GM19023 (cell line): ENCODE results near the gene DGKD.
"Not testable (repeated sequence)": the region's sequence is repeated elsewhere in the genome, so short reads cannot be mapped to it uniquely, and the experiment has no call there.

Experiments used
- ATAC-seq: cut with Tn5 transposase; IDR thresholded peaks from one replicate; pipeline ENCODE4 v1.9.1; 2021; ENCODE audit warnings: mild to moderate bottlenecking, moderate library complexity; ENCODE audit not compliant: unreplicated experiment

DGKD gene

DNA sequence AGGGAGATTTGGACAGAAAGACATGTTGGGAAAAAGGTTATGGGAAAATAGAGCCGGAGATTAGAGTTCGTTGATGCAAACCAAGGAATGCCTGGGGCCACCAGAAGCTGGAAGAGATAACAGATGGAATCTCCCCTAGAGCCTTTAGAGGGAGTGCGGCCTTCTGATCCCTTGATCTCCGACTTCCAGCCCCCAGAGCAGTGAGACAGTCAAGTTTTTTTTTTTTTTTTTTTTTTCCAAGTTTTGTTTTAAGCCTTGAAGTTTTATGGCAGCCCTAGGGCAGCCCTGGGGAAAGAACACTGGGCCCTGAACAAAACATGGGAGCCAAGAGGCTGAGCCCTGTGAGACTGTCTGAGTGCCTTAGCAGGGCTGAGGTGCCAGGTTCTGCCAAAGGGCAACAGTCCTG is 6.5 kb downstream of the DGKD start:
- no peak for ATAC-seq

DNA sequence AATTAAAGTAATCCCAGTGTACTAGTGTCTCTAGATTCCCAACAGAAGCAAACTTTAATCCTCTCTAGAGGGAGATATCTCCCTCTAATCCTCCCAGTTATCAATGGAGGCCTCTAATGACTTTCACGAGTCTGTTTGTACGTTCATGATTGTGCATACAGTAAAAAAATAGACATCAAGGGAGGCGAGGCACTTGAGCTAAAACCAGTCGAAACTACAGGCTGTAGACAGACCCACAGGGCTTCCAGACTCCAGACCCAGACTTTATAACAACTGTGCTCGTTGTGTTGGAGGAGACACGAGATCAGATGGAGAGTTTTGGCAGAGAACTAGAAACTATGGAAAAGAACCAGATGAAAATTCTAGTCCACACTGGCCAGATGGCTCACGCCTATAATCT is 7.0 kb downstream of the DGKD start:
- no peak for ATAC-seq

DNA sequence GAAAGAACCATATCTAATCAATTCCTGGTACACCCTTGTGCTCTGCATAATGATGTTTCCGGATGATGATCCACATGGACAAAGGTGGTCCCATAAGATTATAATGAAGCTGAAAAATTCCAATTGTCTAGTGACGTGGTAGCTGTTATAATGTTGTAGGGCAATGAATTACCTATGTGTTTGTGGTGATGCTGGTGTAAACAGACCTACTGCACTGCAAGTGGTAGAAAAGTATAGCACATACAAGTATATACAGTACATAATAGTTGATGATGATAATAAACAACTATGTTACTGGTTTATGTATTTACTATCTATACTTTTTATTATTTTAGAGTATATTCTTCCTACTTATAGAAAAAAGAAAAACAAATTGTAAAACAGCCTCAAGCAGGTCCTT is 8.4 kb downstream of the DGKD start:
- no peak for ATAC-seq

DNA sequence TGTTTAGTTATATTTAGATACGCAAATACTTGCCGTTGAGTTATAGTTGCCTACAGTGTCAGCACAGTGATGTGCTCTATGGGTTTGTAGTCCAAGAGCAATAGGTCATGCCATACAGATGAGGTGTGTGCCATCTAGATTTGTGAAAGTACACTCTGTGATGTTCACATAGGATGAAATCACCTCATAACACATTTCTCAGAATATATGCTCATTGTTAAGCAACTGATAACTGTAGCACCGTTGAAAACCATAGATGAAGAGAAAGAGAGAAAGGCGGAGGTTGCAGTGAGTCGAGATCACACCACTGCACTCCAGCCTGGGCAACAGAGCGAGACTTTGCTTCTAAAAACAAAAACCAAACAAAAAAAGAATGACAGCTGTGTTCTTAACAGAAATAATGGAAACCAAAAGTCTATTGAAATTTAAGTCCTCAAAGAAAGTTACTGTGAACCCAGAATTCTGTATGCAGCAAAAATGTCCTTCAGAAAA is 9.5 kb downstream of the DGKD start:
- no peak for ATAC-seq

DNA sequence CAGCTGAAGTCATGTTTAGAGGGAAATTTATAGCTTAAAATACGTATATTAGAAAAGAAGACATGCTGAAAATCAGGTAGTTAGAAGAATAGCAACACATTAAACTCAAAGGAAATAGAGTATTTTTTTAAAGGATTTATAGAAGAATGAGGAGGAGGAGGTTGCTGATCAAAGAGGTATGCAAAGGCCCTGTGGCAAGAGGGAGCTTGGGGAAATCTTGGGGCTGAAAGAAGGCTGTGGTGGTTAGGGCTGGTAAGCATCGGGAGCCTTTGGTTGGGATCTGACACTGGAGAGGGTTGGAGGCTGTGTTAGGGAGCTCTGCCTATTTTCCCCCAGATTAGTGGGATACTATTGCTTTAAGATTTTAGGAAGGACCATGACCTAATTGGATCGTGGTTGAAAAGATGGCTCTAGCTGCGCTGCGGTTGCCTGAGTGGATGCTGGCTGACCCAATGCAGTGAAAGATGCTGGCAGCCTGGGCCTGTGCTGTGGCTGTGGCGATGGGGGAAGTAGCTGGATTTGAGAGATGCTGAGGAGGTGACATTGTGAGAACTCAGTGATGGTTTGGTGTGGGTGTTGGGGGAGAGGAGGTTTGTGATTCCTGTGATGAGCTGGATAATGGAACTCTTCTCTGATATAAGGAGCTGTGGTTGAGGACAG is 11.7 kb downstream of the DGKD start:
- no peak for ATAC-seq

DNA sequence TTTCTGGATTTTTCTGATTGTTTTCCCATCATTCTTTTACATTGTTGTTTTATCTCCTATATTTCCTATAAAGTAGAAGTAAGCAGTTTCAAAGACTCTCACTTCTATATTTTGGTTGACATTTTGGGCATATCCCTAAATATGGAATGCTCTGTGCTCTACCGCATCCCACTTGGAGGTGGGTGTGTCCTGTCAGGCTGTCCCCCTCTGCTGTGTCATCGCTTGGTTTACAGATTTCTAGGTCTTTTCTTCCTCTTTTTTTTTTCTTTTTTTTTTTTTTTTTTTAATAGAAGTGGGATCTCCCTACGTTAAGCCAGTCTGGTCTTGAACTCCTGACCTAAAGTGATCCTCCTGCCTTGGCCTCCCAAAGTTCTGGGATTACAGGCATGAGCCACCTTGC is 13.3 kb downstream of the DGKD start:
- ATAC-seq, result no peak

DNA sequence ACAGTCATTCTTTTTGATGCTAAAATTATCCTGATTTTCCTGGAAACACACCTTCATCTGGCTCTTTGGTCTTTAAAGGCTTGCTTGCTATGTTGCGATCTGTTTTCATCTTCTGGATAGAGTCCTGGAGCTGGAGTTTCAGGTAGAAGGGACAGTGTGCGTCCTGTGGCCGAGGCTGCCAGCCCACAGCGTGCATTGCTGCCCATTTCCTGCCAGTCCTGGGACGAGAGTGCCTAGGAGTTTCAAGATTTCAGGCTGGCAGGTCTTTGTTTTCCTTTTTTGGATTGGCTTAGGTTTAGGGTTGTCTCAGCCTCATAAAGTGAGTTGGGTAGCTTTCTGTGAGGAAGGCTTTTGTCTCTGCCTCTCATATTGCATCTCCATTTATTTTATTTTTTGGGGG is 14.5 kb downstream of the DGKD start:
- no peak for ATAC-seq

DNA sequence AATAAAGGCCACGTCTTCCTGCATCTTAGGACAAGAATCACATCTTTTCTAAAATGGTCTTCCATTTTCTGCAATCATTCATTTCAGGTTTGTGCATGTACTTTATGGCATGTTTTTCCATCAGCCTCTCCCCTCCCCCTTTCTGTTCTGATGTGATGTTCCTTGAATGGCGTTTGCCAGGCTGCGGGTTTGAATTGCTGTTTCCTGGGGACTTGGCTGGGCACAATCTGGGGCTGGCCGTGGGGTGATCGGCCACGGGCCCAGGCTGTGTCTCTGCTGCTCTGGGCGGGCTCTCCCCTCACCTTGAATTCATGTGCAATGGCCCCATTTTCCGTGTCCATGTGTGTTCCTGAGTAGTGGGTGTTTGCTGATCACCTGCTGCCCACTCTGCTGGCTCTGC is 15.2 kb downstream of the DGKD start:
- ATAC-seq, result no peak

DNA sequence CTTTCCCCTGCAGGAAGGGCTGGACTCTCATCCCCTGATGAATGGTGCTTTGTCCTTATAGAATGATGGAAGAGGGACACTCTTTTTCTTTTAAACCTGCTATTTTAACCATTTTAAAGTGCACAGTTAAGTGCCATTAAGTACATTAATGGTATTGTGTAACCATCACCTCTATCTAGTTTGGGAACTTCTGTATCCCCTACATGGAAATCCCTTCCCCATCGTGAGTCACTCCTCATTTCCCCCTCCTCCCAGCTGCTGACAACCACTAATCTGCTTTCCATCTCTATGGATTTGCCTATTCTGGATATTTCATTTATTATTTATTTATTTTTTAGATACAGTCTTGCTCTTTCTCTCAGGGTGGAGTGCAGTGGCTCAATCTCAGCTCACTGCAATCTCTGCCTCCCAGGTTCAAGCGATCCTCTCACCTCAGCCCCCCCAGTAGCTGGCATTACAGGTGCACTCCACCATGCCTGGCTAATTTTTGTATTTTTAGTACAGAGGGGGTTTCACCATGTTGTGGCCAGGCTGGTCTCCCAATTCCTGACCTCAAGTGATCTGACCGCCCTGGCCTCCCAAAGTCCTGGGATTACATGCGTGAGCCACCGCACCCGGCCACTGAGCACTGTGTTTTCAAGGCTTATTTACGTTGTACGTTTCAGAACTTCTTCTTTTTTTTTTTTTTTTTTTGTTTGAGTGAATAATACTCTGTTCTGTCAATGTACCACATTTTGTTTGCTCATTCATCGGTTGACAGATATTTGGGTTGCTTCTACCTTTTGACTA is 15.8 kb downstream of the DGKD start:
- ATAC-seq, result no peak

DNA sequence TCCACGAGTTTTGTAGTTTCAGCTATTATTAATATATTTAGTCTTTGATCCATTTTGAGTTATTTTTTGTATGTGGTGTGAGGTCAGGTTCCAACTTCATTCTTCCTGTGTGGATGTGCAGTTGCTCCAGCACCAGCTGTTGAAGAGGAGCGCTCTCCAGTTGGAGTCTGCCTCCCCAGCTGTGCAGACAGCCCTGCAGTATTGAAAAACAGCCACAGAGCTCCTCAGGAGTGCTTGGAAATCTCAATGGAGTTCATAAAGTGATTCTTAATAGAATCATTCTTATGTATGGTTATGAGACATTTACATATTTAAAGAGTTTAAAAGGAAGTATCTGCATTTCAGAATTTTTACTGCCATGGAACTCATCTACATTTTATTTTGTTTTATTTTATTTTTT is 17.3 kb downstream of the DGKD start:
- ATAC-seq, result no peak

DNA sequence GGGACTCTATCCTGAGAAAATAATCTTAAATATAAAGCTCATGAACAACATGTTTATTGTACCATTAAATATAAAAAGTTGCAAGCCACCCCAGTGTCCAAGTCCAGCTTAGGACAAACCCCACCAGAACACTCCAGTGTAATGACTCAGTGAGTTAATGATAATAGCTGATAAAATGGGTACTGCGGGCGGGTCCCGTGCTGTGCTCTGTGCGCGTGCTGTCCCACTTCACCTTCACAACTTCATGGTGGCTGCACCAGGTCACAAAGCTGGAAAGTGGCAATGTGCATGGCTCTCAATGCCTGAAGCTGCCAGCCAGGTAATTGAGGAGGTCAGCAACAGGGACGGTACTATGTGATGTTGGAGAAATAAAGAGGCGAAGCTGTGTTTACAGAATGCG is 18.6 kb downstream of the DGKD start:
- no peak for ATAC-seq

DNA sequence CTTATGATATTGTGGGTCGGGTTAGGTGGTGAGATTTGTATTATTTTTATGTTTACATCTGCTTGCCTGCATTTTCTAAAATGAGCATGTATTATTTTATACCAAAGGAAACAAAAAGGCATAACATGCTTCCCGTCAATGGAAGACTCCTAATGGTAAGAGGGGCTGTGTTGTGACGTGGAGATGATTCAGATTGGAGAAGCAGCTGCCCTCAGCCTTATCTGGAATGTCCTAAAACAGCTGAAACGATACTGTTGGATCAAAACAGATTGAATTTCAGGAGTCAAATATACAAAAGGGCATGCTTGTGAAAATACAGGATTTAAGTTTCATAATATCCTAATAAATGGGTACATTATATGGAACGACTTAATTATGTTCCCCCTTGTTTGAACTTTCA is 19.0 kb downstream of the DGKD start:
- no peak for ATAC-seq

DNA sequence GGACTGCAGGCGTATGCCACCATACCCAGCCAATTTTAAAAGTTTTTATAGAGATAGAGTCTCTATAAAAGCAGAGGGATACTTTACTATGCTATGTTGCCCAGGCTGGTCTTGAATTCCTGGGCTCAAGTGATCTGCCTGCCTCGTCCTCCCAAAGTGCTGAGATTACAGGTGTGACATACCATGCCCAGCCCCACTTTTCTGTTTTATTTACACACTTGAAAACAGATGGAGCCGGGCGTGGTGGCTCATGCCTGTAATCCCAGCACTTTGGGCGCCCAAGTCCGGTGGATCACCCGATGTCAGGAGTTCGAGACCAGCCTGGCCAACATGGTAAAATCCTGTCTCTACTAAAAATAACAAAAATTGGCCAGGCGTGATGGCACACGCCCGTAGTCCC is 20.5 kb downstream of the DGKD start:
- not testable (repeated sequence) for ATAC-seq

DNA sequence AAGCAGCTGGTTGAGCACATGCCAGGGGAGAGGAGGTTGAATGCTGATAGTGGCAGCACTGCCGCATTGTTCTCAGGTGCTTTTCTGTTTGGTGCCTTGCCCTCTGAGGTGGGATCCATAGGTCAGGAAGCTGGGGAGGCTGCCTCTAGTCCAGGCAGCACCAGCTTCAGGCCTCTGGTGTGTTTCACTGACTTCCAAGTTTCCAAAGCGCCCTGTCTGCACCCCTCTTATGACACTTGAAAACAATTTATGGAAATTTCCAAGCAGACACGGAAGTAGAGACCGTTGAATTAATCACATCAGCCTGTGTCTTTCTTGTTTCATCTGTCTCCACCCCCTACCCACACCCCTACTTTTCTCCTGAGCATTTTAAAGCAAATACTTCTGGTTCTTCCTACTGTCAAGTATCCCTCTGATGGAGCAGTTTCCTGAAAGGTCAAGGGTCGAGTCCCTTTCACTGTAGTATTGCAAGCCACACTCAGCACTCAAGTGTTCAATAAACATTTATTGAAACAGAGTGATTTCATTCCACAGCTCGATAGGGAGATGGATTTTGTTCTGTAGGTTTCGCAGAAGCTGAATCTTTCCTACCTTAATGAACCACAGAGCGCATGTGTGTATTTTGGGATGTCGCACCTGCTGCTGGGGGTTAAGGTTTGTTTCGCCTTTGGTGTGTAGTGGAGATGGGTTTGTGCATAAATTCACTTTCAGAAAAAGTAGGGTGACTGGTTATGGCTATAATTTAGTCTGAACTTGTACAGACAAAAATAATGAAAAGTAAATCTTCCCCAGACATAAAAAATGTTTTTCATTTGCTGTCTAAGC is 21.4 kb downstream of the DGKD start:
- peak; percentile 54 for ATAC-seq

DNA sequence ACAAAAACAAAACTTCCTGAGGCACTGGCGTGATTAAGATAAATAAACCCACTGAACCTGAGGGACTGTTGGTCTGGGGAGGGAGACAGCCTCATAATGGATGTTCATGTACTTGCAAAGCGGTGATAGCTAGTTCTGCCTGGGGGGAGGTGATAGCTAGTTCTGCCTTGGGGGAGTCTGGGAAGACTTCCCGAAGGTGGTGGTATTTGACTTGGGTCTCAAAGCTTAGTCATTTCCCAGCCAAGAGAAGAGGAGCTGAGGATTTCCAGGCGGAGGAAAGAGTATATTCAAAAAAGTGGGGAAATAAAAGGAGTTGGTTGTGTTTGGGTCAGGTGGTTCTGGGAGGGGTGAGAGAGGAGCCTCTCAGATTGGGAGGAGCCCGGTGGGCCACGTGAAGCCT is 24.7 kb downstream of the DGKD start:
- no peak for ATAC-seq

DNA sequence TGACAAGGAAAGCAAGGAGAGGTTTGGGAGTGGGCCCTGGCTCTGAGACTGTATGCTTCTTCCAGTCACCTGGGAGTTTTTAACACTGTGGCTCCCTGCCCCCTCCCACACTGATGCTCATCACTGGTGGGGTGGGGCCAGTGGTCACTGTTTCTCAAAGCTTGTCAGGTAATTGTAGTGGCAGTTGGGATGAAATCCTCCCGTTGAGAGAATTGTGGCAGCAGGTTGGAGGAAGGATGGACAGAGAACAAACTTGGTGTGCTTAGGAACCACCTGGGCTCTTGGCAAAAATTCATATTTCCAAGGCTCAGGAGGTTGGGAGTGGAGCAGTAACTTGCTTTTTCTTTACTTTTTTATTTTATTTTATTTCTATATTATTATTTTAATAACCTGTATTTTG is 25.1 kb downstream of the DGKD start:
- no peak for ATAC-seq

DNA sequence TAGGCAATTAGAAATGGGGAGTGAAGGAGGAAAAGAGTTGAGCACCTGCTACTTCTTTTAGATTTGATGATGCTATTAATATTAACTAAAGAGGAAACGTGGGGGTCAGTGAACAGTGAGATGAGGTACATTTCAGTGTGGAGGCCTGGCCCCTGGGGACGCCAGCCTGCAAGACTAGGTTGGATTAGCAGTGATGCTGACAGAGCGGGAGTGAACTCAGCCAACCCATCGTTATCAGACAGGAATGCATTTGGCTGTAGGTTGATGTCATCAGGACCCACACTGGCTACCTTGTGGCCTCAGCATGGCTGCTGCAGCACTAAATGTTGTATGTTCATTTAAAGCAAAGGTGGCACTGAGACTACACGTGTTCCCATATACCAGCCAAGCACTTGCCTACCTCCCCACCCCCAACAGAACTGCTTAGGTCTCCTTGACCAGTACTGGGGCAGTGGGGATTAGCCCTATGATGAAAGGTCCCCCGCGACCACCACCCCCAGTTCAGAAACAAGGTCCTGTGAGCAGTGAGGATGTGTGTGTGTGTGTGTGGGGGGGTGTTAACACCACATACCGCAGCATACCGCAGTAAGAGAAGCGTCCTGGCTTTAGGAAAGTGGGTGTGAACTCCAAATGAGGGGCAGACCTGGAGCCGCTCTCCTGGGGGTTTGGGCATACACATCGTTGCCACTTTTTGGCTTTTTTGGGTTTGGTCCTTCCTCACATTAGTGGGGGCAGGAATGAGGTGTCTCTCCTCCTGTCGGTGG is 26.0 kb downstream of the DGKD start:
- no peak for ATAC-seq

DNA sequence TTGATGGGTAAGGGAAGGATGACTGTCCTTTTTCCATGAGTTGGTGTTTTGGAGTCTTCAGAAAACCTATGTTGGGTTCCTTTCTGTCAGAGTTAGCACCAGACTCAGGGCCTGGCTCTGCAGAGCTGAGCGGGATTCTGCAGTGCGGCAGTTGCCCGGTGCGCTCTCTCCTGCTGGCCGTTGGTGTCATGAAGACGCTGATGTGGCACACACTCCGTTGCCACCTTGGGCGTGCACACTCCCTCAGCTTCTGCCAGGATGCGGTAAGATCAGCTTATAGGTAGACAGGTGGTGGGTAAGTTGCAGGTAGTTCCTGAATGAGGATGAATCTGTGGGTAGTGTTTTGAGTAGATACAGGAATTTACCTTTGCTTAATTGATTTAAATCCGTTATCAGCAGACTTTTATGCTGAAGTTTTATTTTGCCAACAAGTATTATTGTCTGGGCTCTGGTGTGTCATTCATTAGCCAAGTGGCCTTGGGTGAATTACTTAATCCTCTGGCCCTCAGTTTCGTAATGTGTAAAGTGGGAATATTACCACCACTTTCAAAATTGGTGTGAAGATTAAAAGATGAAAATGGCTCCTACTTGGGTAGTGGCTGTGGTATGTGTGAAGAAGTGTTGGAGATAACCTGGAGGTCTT is 26.8 kb downstream of the DGKD start:
- ATAC-seq, result no peak

DNA sequence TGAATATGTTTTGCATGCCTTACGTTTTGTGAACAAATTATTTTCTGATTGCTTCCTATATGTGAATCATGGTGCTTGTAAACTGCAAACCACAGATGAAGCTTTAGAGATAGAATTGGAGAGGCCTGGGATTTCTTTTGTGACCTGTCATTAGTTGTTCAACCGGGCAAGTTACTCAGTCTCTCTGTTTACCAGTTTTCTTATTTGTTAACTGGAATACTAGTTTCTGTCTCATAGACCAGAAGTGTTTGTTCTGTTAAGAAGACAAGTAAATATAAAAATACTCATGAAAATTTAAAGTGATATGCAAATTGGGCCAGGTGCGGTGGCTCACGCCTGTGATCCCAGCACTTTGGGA is 27.3 kb downstream of the DGKD start:
- ATAC-seq, result no peak

DNA sequence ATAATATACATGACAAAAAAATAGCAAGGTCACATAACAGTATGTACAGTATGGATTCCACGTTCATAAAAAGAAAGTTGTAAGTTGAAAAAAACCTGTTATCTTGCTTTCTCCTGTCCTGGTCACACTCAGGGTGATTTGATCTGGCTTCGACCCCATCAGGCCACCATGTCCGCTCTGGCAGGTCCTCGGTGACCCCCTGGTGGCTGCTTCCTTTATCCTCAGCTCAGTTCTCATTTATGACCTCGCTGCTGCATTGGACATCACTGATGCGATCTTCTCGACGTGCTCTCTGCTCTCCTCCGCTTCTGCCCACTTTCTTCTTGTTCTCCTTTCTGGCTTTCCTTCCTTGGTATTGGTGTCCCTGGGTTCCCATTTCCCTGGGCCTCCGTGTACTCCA is 29.7 kb downstream of the DGKD start:
- no peak for ATAC-seq
